Osteoblast (primary cell): ENCODE results near the gene PPP1R14B. TPM values are rescaled to one million over a fixed set of nuclear protein-coding genes. Genes with fewer than 3 reads are reported as not detected.

Source experiments
- DNase-seq: peaks from one replicate; pipeline ENCODE4 v3.0.0; 2011; ENCODE audit warnings: low spot score, mixed read lengths; ENCODE audit not compliant: insufficient read length; ENCODE audit errors: missing footprints
- H2AFZ ChIP-seq: 2 replicates; pipeline ENCODE4 v1.6.0; 2011; ENCODE audit warnings: mild to moderate bottlenecking, low read length
- H3K27ac ChIP-seq: 2 replicates; pipeline ENCODE4 v1.5.1; 2011; ENCODE audit warnings: mild to moderate bottlenecking, low read depth, low read length, moderate library complexity
- H3K27me3 ChIP-seq: 2 replicates; pipeline ENCODE4 v1.6.0; 2012; ENCODE audit warnings: mild to moderate bottlenecking, control low read depth, inconsistent platforms, low read length, moderate library complexity; ENCODE audit not compliant: insufficient read depth
- H3K36me3 ChIP-seq: 2 replicates; pipeline ENCODE4 v1.5.1; 2011; ENCODE audit warnings: mild to moderate bottlenecking, low read length, control low read depth, moderate library complexity; ENCODE audit not compliant: insufficient read depth
- H3K4me1 ChIP-seq: 2 replicates; pipeline ENCODE4 v1.5.1; 2011; ENCODE audit warnings: mild to moderate bottlenecking, low read length, control low read depth, moderate library complexity; ENCODE audit not compliant: insufficient read depth
- H3K4me2 ChIP-seq: 2 replicates; pipeline ENCODE4 v1.6.0; 2011; ENCODE audit warnings: mild to moderate bottlenecking, low read length; ENCODE audit not compliant: insufficient read depth
- H3K4me3 ChIP-seq: fragments of 200-600 bp; sonication (generic); 3 replicates; pipeline ENCODE4 v1.5.1; 2012; ENCODE audit warnings: mild to moderate bottlenecking, low read length, inconsistent platforms; ENCODE audit not compliant: insufficient read depth
- H3K79me2 ChIP-seq: 2 replicates; pipeline ENCODE4 v1.6.0; 2012; ENCODE audit warnings: mild to moderate bottlenecking, low read length, control low read depth, inconsistent platforms; ENCODE audit not compliant: insufficient read depth
- H3K9me3 ChIP-seq: 2 replicates; pipeline ENCODE4 v1.5.1; 2011; ENCODE audit warnings: low read depth, low read length, control low read depth
- H4K20me1 ChIP-seq: 2 replicates; pipeline ENCODE4 v1.6.0; 2012; ENCODE audit warnings: mild to moderate bottlenecking, low read length, control low read depth; ENCODE audit not compliant: insufficient read depth
- CTCF ChIP-seq: IDR thresholded peaks from 2 replicates; pipeline ENCODE4 v1.5.1; 2011; ENCODE audit warnings: mild to moderate bottlenecking, low read depth, low read length, moderate library complexity; ENCODE audit errors: extremely low read depth
- total RNA-seq: library from RNA; depleted of rRNA; stranded (reverse); fragments of >200 nt; gene quantifications from 2 replicates; pipeline ENCODE4 v1.2.3, GENCODE V29; 2012

PPP1R14B gene
- total RNA-seq, 1 donor: 136 TPM

GRCh38 chr11:64263021-64263946, 16.5 kb upstream of the PPP1R14B start:
- Histone ChIP-seq H3K4me3 (no peak overlapping the region), H3K27me3 (no peaks in the 10 kb centered on the region), H3K79me2 (no peaks in the 10 kb centered on the region), H3K4me1 (peaks cover 15% of the 10 kb centered on the region), H3K27ac (peak overlapping the region; percentile 66), H3K4me2 (no peak overlapping the region), H3K9me3 (no peaks in the 10 kb centered on the region), H2AFZ (no peak overlapping the region), H3K36me3 (peaks cover 49% of the 10 kb centered on the region), H4K20me1 (no peaks in the 10 kb centered on the region)
- DNase-seq: peak; percentile 90
- TF ChIP-seq CTCF: no peak

GRCh38 chr11:64262271-64263002, 15.7 kb upstream of the PPP1R14B start:
- peak; percentile 60 for DNase-seq
- H3K36me3 ChIP-seq: peaks cover 50% of the 10 kb centered on the region
- no peaks in the 10 kb centered on the region for H3K9me3 ChIP-seq
- H3K4me3 ChIP-seq: no peak overlapping the region
- H4K20me1 ChIP-seq: no peaks in the 10 kb centered on the region
- H2AFZ ChIP-seq: no peak overlapping the region
- H3K27ac ChIP-seq: peak overlapping the region; percentile 66
- TF ChIP-seq CTCF: no peak
- no peak overlapping the region for H3K4me2 ChIP-seq
- no peaks in the 10 kb centered on the region for H3K79me2 ChIP-seq
- no peaks in the 10 kb centered on the region for H3K27me3 ChIP-seq
- H3K4me1 ChIP-seq: peaks cover 7% of the 10 kb centered on the region

- H3K9me3 ChIP-seq: no peaks in the 10 kb centered on the region
- H3K36me3 ChIP-seq: peaks cover 49% of the 10 kb centered on the region
- no peaks in the 10 kb centered on the region for H3K79me2 ChIP-seq
- no peak overlapping the region for H3K4me3 ChIP-seq
- peaks cover 6% of the 10 kb centered on the region for H3K4me1 ChIP-seq
- no peak overlapping the region for H3K27ac ChIP-seq
- no peaks in the 10 kb centered on the region for H3K27me3 ChIP-seq
- H3K4me2 ChIP-seq: no peak overlapping the region
- TF ChIP-seq CTCF: no peak
- H2AFZ ChIP-seq: no peak overlapping the region
- H4K20me1 ChIP-seq: no peaks in the 10 kb centered on the region
- peak; percentile 74 for DNase-seq
Observed at GRCh38 chr11:64261556-64262080, 14.9 kb upstream of the PPP1R14B start.
